NCI-H2196 (cell line): ENCODE results near the gene GSKIP.

Experiments
- DNase-seq: peaks from one replicate; lab custom pipeline; 2025; ENCODE audit not compliant: unreplicated experiment; lab: John Stamatoyannopoulos, UW

Gene GSKIP

DNA sequence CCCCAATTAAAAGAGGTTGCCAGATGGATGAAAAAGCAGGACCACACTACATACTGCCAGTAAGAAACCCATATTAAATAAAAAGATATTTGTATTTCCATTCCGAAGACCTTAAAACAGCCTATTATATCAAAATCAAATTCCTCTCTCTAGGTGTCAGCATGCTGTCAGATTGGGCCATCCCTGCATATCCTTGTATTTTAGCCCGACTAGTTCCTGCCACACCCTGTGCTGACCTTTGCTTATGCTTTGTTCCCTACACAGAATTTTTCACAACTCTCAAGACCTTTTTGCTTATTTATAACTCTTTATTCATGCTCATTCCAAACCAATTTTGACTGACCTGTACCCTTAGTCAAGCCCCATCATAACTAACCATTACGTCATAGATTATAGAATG, 12.8 kb downstream of the GSKIP start:
- DNase-seq, result no peak

DNA sequence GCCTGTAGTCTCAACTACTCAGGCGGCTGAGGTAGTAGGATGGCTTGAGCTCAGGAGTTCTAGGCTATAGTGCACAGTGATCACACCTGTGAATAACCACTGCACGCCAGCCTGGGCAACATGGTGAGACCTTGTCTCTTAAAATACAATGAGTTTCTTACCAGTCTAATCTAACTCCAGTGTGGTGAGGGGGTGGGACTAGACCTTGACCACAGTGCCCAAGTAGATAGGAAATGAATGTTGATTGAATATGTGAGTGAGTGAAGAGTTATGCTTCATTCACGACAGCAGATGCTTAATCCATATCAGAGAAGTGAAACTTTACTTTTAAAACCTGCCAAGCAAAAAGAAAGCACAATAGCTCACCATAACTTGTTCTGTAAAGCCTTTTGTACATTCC, 17.4 kb downstream of the GSKIP start:
- DNase-seq, result no peak

DNA sequence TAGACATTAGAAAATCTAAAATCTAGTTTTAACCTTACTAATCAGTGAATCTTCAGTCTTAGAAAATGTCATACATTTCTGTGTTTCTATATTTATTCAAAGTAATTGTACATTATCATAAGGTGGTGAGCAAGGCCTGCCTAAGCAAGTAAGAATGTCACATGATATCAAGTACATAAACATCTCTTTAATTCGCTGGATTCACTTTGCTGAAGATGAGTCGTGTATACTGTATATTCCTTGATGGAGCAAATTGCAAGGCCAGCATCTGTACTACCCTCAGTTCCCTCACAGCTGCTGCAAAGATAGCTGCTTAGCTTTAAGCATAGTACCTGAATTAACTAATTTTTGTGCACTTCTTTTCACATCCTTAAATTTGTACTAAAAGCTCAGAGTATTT, 20.1 kb downstream of the GSKIP start:
- DNase-seq, result no peak

DNA sequence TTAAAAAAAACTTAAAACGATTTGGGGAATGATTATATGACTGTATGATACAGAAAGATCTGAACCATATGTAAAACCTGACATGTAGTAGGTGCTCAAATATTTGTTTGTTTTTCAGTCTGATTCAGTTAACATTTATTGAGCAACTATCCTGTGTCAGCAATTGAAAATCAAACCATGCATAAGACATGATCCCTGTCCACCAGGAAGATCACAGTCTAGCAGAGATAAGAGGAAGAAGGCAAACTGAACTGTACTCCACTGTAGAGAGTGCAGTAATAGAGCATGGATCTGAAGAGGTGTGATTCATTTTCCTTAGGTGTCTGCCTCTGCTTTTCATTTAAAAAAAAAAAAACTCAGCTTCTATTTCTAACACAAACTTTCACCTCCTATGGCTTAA, 20.7 kb downstream of the GSKIP start:
- DNase-seq, result no peak

- no peak for DNase-seq
These were observed 21.4 kb downstream of the GSKIP start for GRCh38 chr14:96384740-96385139.

- no peak for DNase-seq
These were observed 22.1 kb downstream of the GSKIP start for GRCh38 chr14:96385385-96385784.

- DNase-seq, result no peak
These were observed 27.6 kb downstream of the GSKIP start for GRCh38 chr14:96390965-96391292.

DNA sequence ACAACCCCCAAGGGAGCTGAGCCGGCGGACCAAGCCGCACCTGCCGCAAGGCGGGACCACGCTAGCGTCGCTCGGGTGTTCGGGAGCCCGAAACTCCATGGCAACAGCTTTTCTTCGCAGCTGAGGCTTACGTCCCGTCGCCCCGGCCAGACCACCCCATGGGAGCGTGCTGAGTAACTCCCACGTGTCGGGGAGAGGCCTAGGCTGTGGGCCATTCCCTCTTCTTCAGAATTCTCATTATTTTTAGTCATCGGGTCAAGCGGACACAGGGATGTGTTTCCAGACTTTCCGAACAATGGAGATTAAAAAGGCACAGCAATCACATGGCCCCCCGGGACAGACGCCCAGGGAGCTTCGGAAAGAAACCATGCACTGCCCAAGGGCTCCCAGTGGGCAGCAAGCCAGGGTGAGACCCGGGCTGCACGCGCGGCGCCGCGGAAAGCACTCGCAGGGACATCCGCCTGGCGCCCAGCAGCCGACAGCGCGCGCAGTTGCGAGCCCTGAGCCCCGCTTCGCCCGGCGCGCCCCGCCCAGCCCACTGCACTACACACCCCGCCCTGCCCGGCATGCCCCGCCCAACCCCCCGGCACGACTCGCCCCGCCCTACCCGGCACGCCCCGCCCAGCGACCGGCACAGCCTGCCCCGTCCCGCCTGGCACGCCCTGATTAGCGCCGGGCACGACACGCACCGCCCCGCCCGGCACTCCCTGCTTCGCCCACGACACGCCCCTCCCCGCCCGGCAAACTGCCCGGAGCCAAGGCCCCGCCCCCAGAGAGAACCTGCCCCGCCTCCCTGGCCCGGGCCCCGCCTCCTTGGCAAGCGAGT, 28.2 kb downstream of the GSKIP start:
- peak; percentile 78 for DNase-seq

- DNase-seq, result no peak
These were observed 29.9 kb downstream of the GSKIP start for GRCh38 chr14:96393071-96393691.

- DNase-seq, result no peak
These were observed 30.9 kb downstream of the GSKIP start for GRCh38 chr14:96394047-96394815.

DNA sequence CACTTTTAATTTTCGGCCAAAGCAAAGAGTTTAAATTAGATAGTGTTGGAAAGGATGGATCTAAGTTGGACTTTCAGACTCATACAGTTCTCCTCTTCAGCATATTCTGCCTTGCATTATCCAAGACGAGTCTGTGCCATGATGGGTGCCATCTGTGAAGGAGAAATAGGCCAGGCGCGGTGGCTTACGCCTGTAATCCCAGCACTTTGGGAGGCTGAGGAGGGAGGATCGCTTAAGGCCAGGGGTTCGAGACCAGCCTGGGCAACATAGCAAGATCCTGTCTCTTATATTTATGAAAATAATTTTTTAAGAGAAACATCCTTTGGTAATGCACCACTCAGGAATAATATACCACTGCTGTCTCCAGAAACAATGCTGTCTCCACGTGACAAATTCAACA, 35.1 kb downstream of the GSKIP start:
- no peak for DNase-seq

GRCh38 chr14:96398921-96399320, 35.6 kb downstream of the GSKIP start:
- DNase-seq, result no peak

DNA sequence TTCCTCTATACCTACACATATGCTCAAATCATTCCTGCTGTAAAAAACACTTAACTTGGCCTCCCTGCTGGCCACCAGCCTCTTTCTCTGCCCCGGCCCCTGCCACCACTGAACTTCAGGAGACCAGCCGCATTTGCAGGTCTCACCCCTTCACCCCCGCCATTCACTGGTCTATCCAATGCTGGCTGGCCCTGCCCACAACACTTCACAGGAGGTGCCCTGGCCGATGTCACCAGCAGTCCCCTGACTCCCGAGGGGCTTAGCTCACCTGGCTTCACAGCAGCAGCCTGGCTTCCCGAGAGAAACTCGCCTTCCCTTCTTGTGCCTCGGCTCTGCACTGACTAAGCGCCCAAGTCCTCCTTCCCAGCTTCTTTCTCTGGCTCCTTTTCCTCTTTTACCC, 36.1 kb downstream of the GSKIP start:
- DNase-seq, result no peak

DNA sequence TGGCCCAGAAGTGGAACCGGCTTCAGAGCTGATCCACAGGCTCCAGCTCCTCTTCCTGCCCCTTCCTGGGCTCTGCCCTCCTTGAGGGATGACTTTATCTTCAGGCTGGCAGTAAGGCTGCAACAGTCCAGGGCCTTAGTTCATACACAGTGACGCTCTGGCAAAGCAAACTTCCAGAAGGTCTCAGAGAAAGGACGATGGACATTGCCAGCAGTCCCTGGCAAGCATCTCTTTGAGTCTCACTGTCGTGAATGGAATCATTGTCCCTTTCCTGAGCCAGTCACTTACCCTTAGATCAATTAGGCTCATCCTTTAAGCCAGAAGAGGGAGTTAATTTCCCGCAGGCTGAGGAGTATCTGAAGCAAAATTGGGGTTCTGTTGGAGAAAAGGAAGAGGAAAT, 37.2 kb downstream of the GSKIP start:
- DNase-seq, result no peak

DNA sequence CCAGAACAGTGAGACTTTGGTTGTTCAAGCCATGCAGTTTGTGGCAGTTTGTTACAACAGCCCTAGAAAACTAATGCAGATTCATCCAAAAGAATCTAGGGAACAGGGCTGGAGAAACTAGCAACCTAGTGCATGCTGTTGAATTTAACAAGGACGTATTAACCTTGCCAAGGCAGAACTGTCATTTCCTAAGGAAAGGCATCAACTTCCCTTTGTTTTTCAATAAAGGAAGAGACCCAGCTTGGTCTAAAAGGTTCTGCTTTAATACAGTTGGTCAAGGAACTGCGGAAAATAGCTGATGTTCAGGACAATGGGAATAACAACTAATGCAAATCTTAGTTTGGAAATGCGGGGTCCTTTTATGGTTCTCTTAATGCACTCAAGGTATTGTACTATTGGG, 40.1 kb downstream of the GSKIP start:
- DNase-seq, result no peak

GRCh38 chr14:96405677-96406076, 42.4 kb downstream of the GSKIP start:
- DNase-seq, result no peak

DNA sequence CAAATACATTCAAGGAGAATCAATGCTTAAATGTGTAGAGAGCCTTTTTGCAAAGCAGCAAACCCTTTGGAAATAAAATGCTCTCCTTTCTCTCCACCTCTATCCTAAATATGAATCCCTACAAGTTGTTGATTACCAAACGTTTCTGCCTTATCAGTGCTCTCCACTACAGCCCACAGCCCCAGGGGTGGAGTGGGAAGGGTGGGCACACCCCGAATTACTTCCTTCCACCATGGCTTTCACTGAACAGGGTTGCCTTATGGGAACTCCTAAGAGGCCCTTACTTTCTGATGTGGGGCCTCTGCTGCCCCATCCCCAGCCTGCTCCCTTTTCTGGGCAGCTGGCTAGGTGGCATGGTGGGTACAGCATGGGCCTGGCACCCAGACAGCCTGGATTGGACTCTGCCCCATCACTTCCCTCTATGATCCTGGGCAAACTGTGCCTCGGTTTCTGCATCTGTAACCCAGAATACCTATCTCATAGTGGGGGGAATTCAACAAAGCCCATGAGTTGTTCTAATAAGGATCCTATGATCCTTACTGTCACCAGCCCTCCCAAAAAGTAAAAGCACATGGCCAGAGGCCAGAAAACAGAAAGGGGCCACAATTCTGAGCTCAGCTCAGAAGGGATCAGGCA, 44.7 kb downstream of the GSKIP start:
- DNase-seq, result no peak

GRCh38 chr14:96408608-96409007, 45.3 kb downstream of the GSKIP start:
- no peak for DNase-seq

- DNase-seq, result no peak
These were observed 46.4 kb downstream of the GSKIP start for GRCh38 chr14:96409701-96410100.

DNA sequence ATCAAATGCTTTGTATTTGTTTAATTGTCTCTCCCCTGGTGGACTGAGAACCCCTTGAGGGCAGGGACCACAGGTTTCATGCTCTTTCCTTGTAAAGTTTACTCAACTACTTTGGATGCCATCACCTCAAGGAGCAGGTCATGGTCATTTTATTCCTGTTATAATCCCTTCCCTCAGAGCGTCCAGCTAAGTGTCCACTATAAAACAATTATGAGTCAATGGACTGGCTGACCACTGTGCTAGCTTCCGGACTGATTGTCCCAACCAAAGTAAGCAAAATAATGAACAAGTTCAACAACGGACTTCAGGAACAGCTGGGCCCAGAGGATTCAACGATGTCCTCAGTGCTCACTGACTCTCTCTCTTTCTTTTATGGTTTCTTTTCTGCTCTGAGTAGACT, 46.8 kb downstream of the GSKIP start:
- no peak for DNase-seq

DNA sequence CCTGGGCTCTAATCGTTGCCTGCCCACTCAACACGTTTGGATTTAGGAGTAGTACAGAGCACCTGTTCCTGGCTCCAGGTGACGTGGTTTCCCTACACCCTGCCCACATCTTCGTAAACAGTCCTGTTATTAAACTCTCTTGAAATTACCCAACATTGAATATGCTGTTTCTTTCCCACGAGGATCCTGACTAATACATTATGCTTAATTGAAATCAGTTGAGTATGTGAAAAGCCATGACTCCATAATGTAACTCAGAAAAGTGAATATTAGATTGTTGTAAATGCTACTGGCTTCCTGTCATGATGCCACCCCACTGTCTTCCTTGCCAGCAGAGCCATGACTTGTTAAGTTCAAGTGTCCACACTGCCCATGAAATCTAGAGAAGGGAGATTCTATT, 50.2 kb downstream of the GSKIP start:
- DNase-seq, result no peak

GRCh38 chr14:96415559-96415958, 52.2 kb downstream of the GSKIP start:
- no peak for DNase-seq
